Mesothelial cell of epicardium (in vitro differentiated cells): ENCODE data around the gene PUM1. TPM values are rescaled to one million over a fixed set of nuclear protein-coding genes. Genes with fewer than 3 reads are reported as not detected.
"Not testable (repeated sequence)": the region's sequence is repeated elsewhere in the genome, so short reads cannot be mapped to it uniquely, and the experiment has no call there.

Experiments used
- DNase-seq, 2 experiments: peaks; one replicate each; pipeline ENCODE4 v3.0.0; 2021; ENCODE audit warnings: low spot score in 2 of 2; ENCODE audit not compliant: unreplicated experiment in 2 of 2
- H3K27ac Mint-ChIP-seq: 2 replicates; pipeline ENCODE4 v1.8.0; 2021; ENCODE audit warnings: mixed read lengths
- H3K27me3 Mint-ChIP-seq: 2 replicates; pipeline ENCODE4 v1.8.0; 2021; ENCODE audit warnings: low read depth, mixed read lengths
- H3K36me3 Mint-ChIP-seq: 2 replicates; pipeline ENCODE4 v1.8.0; 2021; ENCODE audit warnings: mixed read lengths
- H3K4me1 Mint-ChIP-seq: 2 replicates; pipeline ENCODE4 v1.8.0; 2021; ENCODE audit warnings: mixed read lengths
- H3K4me3 Mint-ChIP-seq: 2 replicates; pipeline ENCODE4 v1.8.0; 2021; ENCODE audit warnings: mild to moderate bottlenecking, moderate library complexity, mixed read lengths
- H3K9me3 Mint-ChIP-seq: 2 replicates; pipeline ENCODE4 v1.8.0; 2021; ENCODE audit warnings: mixed read lengths
- CTCF ChIP-seq: fragments of 200-600 bp; sonication (generic); IDR thresholded peaks from one replicate; pipeline ENCODE4 v1.5.0; 2021; ENCODE audit warnings: antibody characterized with exemption; ENCODE audit not compliant: unreplicated experiment
- total RNA-seq: library from RNA; stranded (reverse); gene quantifications from 3 replicates; pipeline ENCODE4 v1.2.1, GENCODE V29; 2021

Gene PUM1
- total RNA-seq, 1 donor from 2014 or later = 250 TPM

GRCh38 chr1:30952098-30952497 is 113.4 kb downstream of the PUM1 start:
- DNase-seq = no peak
- no peak for TF ChIP-seq CTCF
- no peaks in the 10 kb centered on the region for H3K4me1 Mint-ChIP-seq
- H3K4me3 Mint-ChIP-seq = no peak overlapping the region
- peak overlapping the region; percentile 54 for H3K27ac Mint-ChIP-seq
- H3K27me3 Mint-ChIP-seq = no peaks in the 10 kb centered on the region
- no peaks in the 10 kb centered on the region for H3K9me3 Mint-ChIP-seq
- H3K36me3 Mint-ChIP-seq = peaks cover 60% of the 10 kb centered on the region

DNA sequence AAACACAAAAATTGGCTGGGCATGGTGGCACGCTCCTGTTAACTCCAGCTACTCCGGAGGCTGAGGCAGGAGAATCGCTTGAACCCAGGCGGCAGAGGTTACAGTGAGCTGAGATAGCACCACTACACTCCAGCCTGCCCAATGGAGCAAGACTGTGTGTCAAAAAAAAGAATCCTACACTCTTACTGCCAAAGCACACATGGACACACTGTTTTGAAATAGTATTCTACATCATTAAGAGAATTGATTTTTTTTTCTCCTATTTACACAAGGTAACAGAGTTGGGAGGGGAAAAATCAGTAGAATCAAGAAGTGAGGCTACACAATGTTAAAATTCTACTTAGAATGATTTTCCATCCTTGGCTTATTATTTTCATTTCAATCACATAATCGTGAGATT is 114.8 kb downstream of the PUM1 start:
- Mint-ChIP-seq H3K36me3 (peaks cover 60% of the 10 kb centered on the region), H3K27ac (no peak overlapping the region), H3K4me1 (no peaks in the 10 kb centered on the region), H3K27me3 (no peaks in the 10 kb centered on the region), H3K9me3 (no peaks in the 10 kb centered on the region), H3K4me3 (no peak overlapping the region)
- no peak for DNase-seq
- no peak for TF ChIP-seq CTCF

GRCh38 chr1:30950053-30950452 is 115.5 kb downstream of the PUM1 start:
- no peak for DNase-seq
- Mint-ChIP-seq H3K27ac (no peak overlapping the region), H3K27me3 (no peaks in the 10 kb centered on the region), H3K36me3 (peaks cover 63% of the 10 kb centered on the region), H3K9me3 (no peaks in the 10 kb centered on the region), H3K4me1 (no peaks in the 10 kb centered on the region), H3K4me3 (no peak overlapping the region)
- no peak for TF ChIP-seq CTCF

DNA sequence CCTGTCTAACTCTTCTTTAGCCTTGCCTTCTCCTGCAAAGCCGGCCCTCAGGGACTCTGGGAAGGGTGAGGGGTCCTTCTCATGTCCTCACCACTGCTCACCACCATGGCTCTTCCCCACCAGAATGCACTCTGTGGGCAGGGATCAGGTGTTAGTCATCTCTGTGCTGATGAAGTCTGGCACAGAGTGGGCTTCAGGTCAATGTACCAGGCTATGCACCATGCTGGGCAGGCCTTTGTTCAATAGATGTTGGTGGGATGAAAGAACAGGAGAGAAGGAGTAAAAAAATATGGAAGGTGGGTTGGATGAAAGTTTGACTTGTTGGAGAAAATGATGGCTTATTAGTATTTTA is 116.1 kb downstream of the PUM1 start:
- not testable (repeated sequence) for H3K4me3 Mint-ChIP-seq, H3K4me1 Mint-ChIP-seq, H3K9me3 Mint-ChIP-seq, H3K27me3 Mint-ChIP-seq, H3K27ac Mint-ChIP-seq, DNase-seq
- H3K36me3 Mint-ChIP-seq = peaks cover 64% of the 10 kb centered on the region

DNA sequence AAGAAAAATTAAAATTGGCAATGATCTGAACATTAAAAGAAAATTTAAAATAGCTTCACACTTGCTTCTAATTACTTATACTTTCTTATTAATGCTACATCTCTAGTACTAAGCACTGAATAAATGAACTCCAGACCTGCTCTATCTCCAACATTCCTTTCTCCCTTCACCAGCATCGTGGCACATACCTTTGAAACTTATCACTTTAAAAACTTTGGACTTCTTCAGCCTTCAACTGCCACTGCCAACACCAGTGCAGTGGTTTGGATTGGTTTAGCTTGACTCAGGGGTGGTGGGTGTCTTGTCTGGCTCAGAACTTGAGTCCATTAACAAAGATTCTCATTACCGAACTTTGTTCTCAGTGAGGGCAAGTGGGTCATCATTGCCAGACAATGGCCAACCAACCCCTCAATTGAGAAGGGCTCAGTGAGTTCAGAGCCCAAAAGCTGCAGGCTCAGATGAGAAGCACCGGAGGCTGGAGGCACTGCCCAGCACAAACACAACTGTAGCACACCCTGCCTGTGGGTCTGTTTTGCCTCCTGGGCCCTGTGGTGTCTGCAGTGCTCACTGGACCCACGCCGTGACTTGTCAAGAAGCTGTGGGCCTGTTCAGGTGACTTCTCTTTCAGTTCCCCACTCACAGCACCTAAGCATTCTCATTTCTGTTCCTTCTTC is 116.6 kb downstream of the PUM1 start:
- DNase-seq, H3K9me3 Mint-ChIP-seq, H3K27me3 Mint-ChIP-seq, H3K4me1 Mint-ChIP-seq, H3K27ac Mint-ChIP-seq, H3K4me3 Mint-ChIP-seq: not testable (repeated sequence)
- H3K36me3 Mint-ChIP-seq = peaks cover 65% of the 10 kb centered on the region

DNA sequence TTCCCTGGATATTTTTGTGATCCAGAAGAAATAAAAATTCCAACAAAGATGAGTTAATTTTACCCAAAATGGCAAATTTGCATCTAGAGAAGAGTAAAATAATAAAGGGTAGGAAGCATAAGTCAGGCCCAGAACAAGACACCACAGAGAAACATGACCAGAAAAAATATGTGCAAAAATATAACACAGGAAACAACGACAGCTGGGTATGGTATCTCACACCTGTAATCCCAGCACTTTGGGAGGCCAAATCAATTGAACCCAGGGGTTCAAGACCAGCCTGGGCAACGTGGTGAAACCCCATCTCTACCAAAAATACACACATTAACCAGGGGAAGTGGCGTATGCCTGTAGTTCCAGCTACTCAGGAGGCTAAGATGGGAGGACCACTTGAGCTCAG is 117.2 kb downstream of the PUM1 start:
- Mint-ChIP-seq H3K36me3 (peaks cover 64% of the 10 kb centered on the region), H3K27me3 (no peaks in the 10 kb centered on the region), H3K27ac (no peak overlapping the region), H3K4me1 (no peaks in the 10 kb centered on the region), H3K4me3 (no peak overlapping the region), H3K9me3 (no peaks in the 10 kb centered on the region)
- no peak for DNase-seq
- no peak for TF ChIP-seq CTCF

- Mint-ChIP-seq H3K4me3 (no peak overlapping the region), H3K9me3 (no peaks in the 10 kb centered on the region), H3K4me1 (no peaks in the 10 kb centered on the region), H3K36me3 (peaks cover 57% of the 10 kb centered on the region), H3K27ac (no peak overlapping the region), H3K27me3 (no peaks in the 10 kb centered on the region)
- TF ChIP-seq CTCF = no peak
- no peak for DNase-seq
Observed at GRCh38 chr1:30947212-30947611, 118.3 kb downstream of the PUM1 start.
